ENCODE measurements around the gene PTPRS.
A peak's percentile ranks its signal among the peaks of the same experiment; 100 is the strongest.

Gene PTPRS

DNA sequence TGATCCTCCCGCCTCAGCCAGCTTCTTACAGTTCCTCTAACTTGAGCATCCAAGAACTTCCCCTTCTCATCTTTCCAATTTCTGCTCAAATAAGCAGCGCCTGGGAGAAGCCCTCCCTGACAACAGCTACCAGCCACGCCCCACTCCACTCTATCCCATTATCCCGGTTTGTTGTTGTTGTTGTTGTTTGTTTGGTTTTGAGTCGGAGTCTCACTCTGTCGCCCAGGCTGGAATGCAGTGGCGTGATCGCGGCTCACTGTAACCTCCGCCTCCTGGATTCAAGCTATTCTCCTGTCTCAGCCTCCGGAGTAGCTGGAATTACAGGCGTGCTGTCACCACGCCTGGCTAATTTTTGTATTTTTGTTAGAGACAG is 822 bp upstream of the PTPRS start:
- Mint-ChIP-seq H3K27ac (no peak overlapping the region), H3K9me3 (ENCODE audit: low read depth) (peaks cover under 1% of the 10 kb centered on the region), H3K4me3 (peak overlapping the region; percentile 65), H3K36me3 (no peaks in the 10 kb centered on the region), H3K27me3 (peaks cover 12% of the 10 kb centered on the region), H3K4me1 (ENCODE audit: low read depth) (peaks cover 20% of the 10 kb centered on the region)

DNA sequence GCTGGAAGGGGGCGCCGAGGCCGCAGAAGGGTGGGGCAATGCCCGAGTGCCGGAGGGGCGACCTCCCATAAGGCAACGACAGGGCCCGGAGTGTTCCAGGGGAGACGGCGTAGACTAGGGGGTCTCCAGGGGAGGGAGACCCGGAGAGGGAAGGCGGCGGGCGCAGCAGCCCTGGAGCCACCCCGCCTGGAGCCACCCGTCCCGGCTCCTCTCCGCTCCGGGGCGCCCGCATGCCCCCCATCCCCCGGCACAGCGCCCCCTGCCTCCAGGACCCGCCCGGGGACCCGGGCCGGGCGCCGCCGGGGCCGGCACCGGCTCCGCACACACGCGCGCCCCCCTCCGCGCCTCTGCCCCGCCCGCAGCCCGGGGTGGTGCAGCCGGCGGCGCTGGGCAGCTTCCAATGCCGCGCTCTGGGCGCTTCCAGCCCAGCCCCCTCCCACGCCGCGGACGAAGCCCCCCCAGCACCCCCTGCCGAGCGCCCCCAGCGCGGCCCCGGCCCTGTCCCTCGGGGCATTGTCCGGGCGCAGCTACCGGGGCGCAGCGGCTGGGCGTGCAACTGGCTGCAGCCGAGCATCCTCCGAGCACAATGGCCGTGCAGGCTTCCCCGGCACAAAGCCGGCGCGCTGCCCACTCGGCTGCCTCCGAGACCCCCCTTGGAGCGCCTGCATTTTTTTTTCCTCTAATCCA is 519 bp downstream of the PTPRS start:
- H3K36me3 Mint-ChIP-seq, result no peaks in the 10 kb centered on the region
- peaks cover 22% of the 10 kb centered on the region for H3K27me3 Mint-ChIP-seq
- H3K9me3 Mint-ChIP-seq (ENCODE audit: low read depth), result no peaks in the 10 kb centered on the region
- H3K4me1 Mint-ChIP-seq (ENCODE audit: low read depth), result peaks cover 24% of the 10 kb centered on the region
- no peak overlapping the region for H3K27ac Mint-ChIP-seq
- peak overlapping the region; percentile 70 for H3K4me3 Mint-ChIP-seq

DNA sequence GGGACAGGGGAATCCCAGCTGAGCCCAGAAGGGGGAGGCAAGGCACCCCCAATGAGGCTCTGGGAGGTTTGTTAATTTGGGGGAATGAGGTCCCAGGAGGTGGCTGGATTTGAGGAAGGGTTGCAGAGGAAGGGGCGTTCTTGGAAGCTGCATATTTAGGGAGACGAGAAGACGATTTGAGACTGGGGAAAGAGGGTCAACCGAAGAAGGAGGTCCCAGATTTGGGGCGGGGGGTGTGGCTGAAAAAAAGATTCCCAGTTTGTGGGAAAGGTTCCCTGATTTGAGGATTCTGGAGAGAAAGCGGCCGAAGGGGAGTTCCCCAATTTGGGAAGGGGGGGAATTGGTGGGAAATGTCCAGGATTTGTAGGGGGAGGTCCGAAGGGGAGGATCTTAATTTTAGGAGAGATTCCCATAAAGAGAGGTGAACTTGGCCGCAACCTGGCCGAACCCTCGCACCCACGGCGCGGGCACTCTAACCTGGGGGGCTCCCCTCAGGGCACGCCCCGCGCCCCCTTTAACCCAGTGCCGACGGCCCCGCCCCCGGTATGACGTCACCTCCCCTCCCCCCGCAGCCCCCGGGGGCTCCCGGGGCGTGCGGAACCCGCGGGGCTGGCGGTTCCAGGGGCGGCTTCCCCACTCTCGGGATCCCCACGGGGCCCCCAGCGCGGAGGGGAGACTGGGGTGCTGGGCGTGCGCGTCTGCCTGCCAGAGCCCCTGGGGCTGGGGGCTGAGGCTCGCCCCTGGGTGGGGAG is 1.2 kb downstream of the PTPRS start:
- H3K27ac Mint-ChIP-seq, result no peak overlapping the region
- H3K4me3 Mint-ChIP-seq, result peak overlapping the region; percentile 84
- peaks cover 28% of the 10 kb centered on the region for H3K27me3 Mint-ChIP-seq
- H3K4me1 Mint-ChIP-seq (ENCODE audit: low read depth), result peaks cover 24% of the 10 kb centered on the region
- no peaks in the 10 kb centered on the region for H3K9me3 Mint-ChIP-seq (ENCODE audit: low read depth)
- H3K36me3 Mint-ChIP-seq, result no peaks in the 10 kb centered on the region

DNA sequence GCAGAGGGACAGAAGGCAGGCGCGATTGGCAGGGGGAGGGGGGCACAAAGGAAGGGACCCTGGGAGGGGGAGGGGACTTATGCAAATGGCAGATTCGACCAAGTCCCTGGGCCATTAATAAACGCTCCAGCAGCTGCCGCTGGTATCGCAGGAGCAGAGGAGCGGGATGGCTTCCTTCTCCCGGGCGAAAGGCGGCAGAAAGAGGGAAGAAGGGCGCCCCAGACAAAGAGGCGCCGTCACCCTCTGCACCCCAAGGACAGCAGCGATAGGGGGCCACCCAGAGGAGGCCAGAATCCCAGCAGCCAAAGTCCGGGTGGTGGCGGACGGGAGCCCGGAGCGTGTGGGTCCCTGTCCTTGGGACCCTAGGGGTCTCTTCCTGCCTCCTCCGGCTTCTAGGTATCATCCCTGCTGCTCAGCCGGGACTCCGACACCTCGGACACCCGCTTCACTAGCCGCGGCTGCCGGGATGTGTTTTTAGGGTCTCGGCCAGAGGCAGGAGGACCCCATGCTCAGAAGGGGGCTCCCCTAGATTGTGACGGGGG is 1.9 kb downstream of the PTPRS start:
- Mint-ChIP-seq H3K9me3 (ENCODE audit: low read depth) (no peaks in the 10 kb centered on the region), H3K36me3 (no peaks in the 10 kb centered on the region), H3K4me3 (peak overlapping the region; percentile 84), H3K27me3 (peaks cover 31% of the 10 kb centered on the region), H3K27ac (no peak overlapping the region), H3K4me1 (ENCODE audit: low read depth) (peaks cover 24% of the 10 kb centered on the region)

DNA sequence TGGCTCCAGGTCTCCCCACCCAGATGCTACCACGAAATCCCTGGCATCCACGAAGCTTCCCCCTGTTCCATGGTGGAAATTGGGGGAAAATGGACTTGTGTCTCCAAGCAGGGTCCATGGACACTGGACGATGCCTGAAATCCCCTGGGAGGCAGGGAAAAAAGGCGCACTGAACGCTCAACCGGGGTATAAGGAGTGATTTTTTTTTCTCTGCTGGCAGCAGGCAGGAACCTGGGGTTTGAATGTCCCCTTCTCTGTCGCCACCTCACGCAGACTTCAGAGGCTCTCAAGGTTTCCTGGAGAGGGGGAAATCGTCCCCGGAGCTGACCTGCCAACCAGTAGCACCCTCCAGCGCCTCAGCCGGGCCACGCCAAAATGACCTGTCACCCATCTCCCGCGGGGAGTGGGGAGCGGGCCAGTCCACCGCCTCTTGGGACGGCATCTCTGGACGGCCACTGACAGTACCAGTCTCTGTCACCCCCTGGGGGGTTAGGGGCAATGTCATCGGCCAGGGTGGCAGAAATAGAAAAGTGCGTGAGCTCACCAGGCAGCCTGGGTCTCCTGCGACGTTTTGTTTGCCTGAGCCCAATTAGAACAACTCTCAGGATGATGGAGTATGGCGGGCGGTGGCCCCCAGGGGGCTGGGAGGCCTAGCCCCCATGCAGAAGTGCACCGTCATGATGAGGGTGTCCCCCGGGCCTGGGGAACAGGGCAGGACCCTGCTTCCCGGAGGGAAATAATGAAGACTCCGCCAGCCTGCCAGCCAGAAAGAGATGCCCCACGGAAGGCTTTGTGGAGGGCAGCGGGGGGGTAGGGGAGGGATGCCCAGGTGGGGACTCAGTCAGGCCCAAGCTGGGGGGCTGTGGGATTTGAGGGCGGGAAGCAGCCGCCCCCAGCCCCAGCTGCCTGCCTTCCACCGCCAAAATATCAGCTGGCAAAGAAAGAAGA is 2.6 kb downstream of the PTPRS start:
- H3K27me3 Mint-ChIP-seq, result peaks cover 33% of the 10 kb centered on the region
- no peak overlapping the region for H3K27ac Mint-ChIP-seq
- peaks cover 24% of the 10 kb centered on the region for H3K4me1 Mint-ChIP-seq (ENCODE audit: low read depth)
- H3K4me3 Mint-ChIP-seq, result no peak overlapping the region
- H3K9me3 Mint-ChIP-seq (ENCODE audit: low read depth), result no peaks in the 10 kb centered on the region
- no peaks in the 10 kb centered on the region for H3K36me3 Mint-ChIP-seq

DNA sequence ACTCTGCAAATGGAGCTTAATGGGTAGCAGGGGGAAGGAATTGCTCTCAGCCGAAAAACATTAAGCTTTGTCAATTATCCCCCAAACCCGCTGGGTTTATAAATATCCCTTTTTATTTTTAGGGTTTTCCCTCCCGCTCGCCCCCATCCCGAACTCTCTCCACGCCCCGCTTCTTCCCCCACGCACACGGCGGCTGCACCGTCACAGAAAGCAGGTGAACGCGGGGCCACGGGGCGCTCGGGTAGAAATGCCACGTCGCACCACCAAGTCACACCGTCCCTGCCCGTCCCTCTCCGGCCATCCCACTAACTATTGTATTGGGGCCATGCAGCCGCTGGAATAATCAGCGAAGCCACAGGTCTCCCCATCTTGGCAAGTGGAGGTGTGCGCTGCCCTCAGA is 3.5 kb downstream of the PTPRS start:
- H3K27me3 Mint-ChIP-seq, result peaks cover 33% of the 10 kb centered on the region

DNA sequence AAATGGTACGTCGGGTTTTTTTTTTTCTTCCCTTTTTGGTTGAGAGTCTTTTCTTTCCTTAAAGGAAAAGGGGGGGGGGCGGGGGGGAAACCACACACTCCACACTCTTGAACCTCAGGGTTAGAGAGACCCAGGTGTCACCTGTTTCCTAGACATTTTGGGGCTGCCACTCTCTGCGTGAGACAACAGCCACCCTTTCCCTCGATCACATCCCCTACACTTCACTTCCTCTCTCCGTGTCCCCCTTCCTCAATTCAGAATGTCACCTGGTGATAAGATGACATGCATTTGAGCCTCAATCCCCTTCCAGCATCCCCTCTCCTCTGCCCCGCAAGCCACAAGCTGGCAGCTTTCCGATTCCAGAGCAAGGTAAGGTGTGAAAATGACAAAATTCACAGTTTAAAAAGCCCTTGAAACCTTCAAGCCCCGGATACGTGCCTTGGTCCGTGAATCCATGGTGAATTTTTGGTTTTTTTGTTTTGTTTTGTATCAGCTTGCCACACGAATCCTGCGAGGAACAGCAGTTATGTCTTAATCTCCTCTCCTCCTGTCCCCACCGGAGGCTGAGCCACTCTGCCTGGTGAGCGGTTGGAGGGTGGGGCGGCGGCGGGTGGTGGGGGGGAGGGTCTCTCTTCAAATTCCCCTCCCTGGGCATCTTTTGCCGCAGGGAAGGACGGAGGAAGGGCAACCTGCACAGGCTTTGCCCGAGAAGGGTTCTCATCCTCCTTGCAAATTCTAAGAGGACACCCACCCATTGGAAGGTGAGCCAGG is 4.2 kb downstream of the PTPRS start:
- H3K27me3 Mint-ChIP-seq, result peaks cover 29% of the 10 kb centered on the region
- H3K9me3 Mint-ChIP-seq (ENCODE audit: low read depth), result no peaks in the 10 kb centered on the region
- H3K4me1 Mint-ChIP-seq (ENCODE audit: low read depth), result peaks cover 19% of the 10 kb centered on the region
- no peak overlapping the region for H3K27ac Mint-ChIP-seq
- H3K4me3 Mint-ChIP-seq, result no peak overlapping the region
- H3K36me3 Mint-ChIP-seq, result no peaks in the 10 kb centered on the region

More for the DNA sequence above, 3.5 kb downstream of the PTPRS start:
- H3K27ac Mint-ChIP-seq, result no peak overlapping the region
- no peak overlapping the region for H3K4me3 Mint-ChIP-seq
- H3K4me1 Mint-ChIP-seq (ENCODE audit: low read depth), result peaks cover 24% of the 10 kb centered on the region
- H3K9me3 Mint-ChIP-seq (ENCODE audit: low read depth), result no peaks in the 10 kb centered on the region
- no peaks in the 10 kb centered on the region for H3K36me3 Mint-ChIP-seq

DNA sequence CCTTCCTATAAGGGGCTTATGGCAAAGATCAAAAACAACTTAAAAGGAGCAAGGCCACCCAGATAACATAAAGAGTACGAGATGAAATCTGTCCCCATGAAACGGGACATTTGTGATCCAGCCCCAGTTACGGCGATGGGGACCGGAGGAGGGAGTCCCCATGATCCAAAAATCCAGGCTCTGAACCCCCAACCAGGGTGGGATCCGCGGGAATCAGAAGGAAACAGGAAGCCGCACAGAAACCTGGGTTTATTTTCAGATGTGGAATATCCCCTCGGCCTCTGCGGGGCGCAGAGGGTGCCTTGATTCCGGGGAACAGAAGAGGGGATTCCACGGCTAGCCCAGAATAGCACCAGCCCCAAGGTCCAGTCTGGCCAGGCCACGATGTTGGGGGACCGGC is 5.0 kb downstream of the PTPRS start:
- H3K36me3 Mint-ChIP-seq, result no peaks in the 10 kb centered on the region
- H3K4me1 Mint-ChIP-seq (ENCODE audit: low read depth), result peaks cover 19% of the 10 kb centered on the region
- no peak overlapping the region for H3K4me3 Mint-ChIP-seq
- peaks cover 29% of the 10 kb centered on the region for H3K27me3 Mint-ChIP-seq
- H3K27ac Mint-ChIP-seq, result no peak overlapping the region
- H3K9me3 Mint-ChIP-seq (ENCODE audit: low read depth), result no peaks in the 10 kb centered on the region

DNA sequence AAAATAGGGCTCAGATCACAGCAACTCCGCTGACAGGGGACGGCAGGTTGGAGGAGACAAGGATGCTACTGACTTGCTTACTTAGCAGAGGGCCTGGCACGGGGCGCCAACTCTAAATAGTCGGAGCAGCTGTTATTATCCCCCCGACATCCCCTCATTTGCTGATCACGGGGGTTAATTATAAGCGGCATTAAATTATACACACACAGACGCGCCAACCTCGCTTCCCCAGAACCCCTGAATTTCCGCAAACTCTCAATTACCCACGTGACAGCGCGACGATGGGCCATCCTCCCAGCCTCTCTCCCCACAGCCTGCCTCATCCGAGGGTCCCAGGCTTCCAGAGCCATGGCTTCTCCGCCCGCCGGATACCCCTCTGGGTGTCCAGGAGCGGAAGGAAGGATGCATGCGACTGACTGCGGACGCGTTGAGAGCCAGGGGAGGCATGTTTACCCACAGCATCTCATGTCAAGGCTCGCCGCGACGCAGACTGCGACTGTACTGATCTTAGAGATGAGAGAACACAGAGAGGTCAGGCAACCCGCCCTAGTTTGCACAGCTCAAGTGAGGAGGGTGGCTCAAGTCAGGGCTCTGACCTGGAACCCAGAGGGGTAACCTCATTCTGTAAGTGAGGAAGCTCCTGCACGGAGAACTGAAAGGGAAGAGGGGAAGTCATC is 5.7 kb downstream of the PTPRS start:
- Mint-ChIP-seq H3K27me3 (peaks cover 29% of the 10 kb centered on the region), H3K36me3 (no peaks in the 10 kb centered on the region), H3K4me1 (ENCODE audit: low read depth) (peaks cover 19% of the 10 kb centered on the region), H3K27ac (no peak overlapping the region), H3K4me3 (no peak overlapping the region), H3K9me3 (ENCODE audit: low read depth) (no peaks in the 10 kb centered on the region)

DNA sequence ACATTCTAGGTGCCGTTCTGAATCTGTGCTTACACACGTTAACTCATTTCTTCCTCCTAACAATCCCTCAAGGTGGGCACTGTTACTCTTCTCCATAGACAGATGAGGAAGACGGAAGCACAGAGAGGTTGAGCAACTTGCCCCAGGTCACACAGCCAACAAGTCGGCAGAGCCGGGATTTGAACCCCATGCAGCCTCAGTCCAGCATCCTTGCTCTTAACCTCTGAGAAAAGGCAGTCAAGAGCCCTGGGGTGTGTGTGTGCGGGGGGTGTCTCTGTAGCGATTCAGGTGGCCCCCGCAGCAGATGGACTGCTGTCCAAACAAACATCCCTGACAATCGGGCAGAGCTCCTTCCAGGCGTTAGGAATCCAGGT is 6.3 kb downstream of the PTPRS start:
- Mint-ChIP-seq H3K36me3 (no peaks in the 10 kb centered on the region), H3K4me1 (ENCODE audit: low read depth) (peaks cover 18% of the 10 kb centered on the region), H3K27me3 (peaks cover 29% of the 10 kb centered on the region), H3K4me3 (no peak overlapping the region), H3K9me3 (ENCODE audit: low read depth) (no peaks in the 10 kb centered on the region), H3K27ac (no peak overlapping the region)

DNA sequence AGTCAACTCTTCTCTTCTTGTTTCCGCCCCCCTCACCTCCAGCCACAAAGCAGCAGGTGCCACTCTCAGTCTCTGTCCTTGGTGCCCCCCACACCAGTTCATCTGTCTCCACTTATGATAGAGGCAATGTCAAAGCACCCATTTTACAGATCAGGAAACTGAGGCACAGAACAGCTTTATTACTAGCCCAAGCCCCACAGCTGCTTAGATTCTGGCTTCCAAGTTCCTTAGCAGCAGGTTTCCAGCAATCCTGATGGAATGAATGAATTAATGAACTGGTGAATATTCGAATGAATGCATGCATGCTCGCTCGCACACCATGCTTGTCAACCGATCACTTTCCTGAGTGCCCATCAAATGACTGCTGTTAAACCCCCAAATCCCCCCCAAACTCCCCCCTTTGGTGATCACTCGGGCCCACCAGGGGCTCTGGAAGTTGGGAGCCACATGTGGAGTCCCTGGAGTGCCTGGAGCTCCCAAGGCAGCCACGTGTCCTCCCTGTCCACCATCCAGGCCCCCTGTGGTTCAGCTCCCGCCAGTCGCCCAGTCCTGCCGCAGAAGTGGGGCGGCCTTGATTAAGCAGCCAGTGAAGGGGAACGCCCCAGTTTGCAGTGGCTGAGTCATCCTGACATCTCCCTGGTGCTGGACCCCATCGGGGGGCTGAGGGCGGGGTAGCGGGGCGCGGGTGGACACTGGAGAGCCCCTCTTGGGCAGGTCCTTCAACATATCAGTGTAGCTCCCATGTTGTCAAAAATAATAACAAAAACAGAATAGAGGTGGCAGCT is 6.8 kb downstream of the PTPRS start:
- Mint-ChIP-seq H3K27ac (no peak overlapping the region), H3K9me3 (ENCODE audit: low read depth) (no peaks in the 10 kb centered on the region), H3K36me3 (no peaks in the 10 kb centered on the region), H3K4me3 (no peak overlapping the region), H3K4me1 (ENCODE audit: low read depth) (peaks cover 13% of the 10 kb centered on the region), H3K27me3 (peaks cover 26% of the 10 kb centered on the region)

DNA sequence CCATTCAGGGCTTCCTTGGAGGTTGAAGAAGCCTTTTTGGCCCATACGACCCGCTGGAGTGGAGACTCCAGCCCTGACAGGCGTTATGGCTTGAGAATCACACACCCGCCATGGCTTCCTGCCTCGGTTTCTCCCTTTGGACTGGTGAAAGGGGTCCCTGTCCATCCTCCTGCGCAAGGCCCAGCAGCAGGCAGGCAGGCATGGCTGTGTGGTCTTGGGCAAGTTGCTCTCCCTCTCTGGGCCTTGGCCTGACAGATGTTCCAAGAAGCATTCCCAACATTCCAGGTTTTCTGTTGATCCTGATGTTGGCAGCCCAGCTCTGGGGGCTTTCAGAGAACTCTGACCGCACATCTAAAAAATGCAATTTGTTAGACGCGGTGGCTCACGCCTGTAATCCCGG is 8.1 kb downstream of the PTPRS start:
- Mint-ChIP-seq H3K4me1 (ENCODE audit: low read depth) (peaks cover 11% of the 10 kb centered on the region), H3K4me3 (no peak overlapping the region), H3K27me3 (peaks cover 26% of the 10 kb centered on the region), H3K9me3 (ENCODE audit: low read depth) (no peaks in the 10 kb centered on the region), H3K36me3 (no peaks in the 10 kb centered on the region), H3K27ac (no peak overlapping the region)

DNA sequence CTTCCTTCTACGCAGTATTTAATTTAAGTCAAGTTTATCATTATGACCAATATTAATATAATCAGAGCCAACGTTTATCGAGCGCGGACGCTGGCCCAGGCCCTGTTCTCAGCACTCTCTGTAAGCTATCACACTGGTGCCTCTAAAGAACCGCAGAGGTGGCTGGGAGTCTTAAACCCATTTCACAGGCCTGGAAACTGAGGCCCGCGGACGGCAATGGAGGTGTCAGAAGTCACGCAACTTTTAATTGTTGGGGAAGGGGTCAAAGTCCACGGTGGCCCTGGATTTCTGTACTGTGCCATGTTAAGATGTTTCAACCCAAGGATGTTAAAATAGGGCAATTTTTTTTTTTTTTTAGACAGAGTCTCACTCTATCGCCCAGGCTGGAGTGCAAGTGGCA is 8.8 kb downstream of the PTPRS start:
- Mint-ChIP-seq H3K4me3 (no peak overlapping the region), H3K27me3 (peaks cover 27% of the 10 kb centered on the region), H3K36me3 (no peaks in the 10 kb centered on the region), H3K4me1 (ENCODE audit: low read depth) (peaks cover 11% of the 10 kb centered on the region), H3K27ac (no peak overlapping the region), H3K9me3 (ENCODE audit: low read depth) (no peaks in the 10 kb centered on the region)

Data from activated naive CD8-positive, alpha-beta T cell (primary cell).